WI38 (cell line): ENCODE results near the gene CAPN11.
"Not testable (repeated sequence)": the region's sequence is repeated elsewhere in the genome, so short reads cannot be mapped to it uniquely, and the experiment has no call there.

ENCODE experiments used
- H3K4me3 ChIP-seq: 2 replicates; pipeline ENCODE4 v1.5.1; 2011; ENCODE audit warnings: low read depth, mild to moderate bottlenecking, control low read depth, low read length
- CTCF ChIP-seq: IDR thresholded peaks from 2 replicates; pipeline ENCODE4 v1.5.1; 2012; ENCODE audit warnings: low read depth, mild to moderate bottlenecking, control low read depth, low read length

The CAPN11 gene

GRCh38 chr6:44179072-44179536 lies 20.5 kb downstream of the CAPN11 start:
- TF ChIP-seq CTCF, result no peak
- H3K4me3 ChIP-seq, result no peak overlapping the region

GRCh38 chr6:44179648-44180047 lies 21.0 kb downstream of the CAPN11 start:
- H3K4me3 ChIP-seq, result no peak overlapping the region
- TF ChIP-seq CTCF, result no peak

- TF ChIP-seq CTCF, result no peak
- H3K4me3 ChIP-seq, result no peak overlapping the region
These were observed 21.8 kb downstream of the CAPN11 start for GRCh38 chr6:44180406-44180805.

GRCh38 chr6:44180886-44181285 lies 22.3 kb downstream of the CAPN11 start:
- TF ChIP-seq CTCF, result no peak
- H3K4me3 ChIP-seq, result no peak overlapping the region

- H3K4me3 ChIP-seq, result not testable (repeated sequence)
These were observed 23.2 kb downstream of the CAPN11 start for GRCh38 chr6:44181784-44182183.

GRCh38 chr6:44182911-44183390 lies 24.3 kb downstream of the CAPN11 start:
- no peak for TF ChIP-seq CTCF
- no peak overlapping the region for H3K4me3 ChIP-seq

GRCh38 chr6:44183783-44184182 lies 25.2 kb downstream of the CAPN11 start:
- no peak overlapping the region for H3K4me3 ChIP-seq
- TF ChIP-seq CTCF, result no peak

- H3K4me3 ChIP-seq, result not testable (repeated sequence)
These were observed 26.7 kb downstream of the CAPN11 start for GRCh38 chr6:44185356-44185755.
